HL-60 (cell line): ENCODE measurements around the gene MCUB.

Experiments
- DNase-seq, 2 experiments: peaks; one replicate each; pipeline ENCODE4 v3.0.0-alpha.2; 2010 to 2020; ENCODE audit warnings: low read depth in 1 of 2, low spot score in 1 of 2
- H3K27ac ChIP-seq: fragments of 250-450 bp; sonication (Bioruptor Pico); replicated peaks from 2 replicates; pipeline ENCODE4 v1.5.1; 2020; ENCODE audit warnings: mild to moderate bottlenecking, moderate library complexity
- H3K27me3 ChIP-seq: fragments of 250-450 bp; sonication (Bioruptor Pico); 2 replicates; pipeline ENCODE4 v1.5.1; 2021; ENCODE audit warnings: mild to moderate bottlenecking, moderate library complexity; ENCODE audit not compliant: insufficient read depth, poor library complexity, severe bottlenecking
- H3K4me3 ChIP-seq: replicated peaks from 2 replicates; pipeline ENCODE4 v1.5.1; 2011; ENCODE audit warnings: mild to moderate bottlenecking, control low read depth, low read length; ENCODE audit not compliant: insufficient read depth
- CTCF ChIP-seq: IDR thresholded peaks from one replicate; pipeline ENCODE4 v1.5.1; 2011; ENCODE audit warnings: low read length, control low read depth, inconsistent platforms; ENCODE audit not compliant: insufficient read depth
- GABPA ChIP-seq: IDR thresholded peaks from 2 replicates; pipeline ENCODE4 v1.6.1; 2012; ENCODE audit warnings: low read depth
- POLR2AphosphoS5 ChIP-seq: IDR thresholded peaks from 2 replicates; pipeline ENCODE4 v1.6.1; 2012; ENCODE audit warnings: low read depth
- REST ChIP-seq: IDR thresholded peaks from 2 replicates; pipeline ENCODE4 v1.6.1; 2012; ENCODE audit warnings: low read depth; ENCODE audit not compliant: insufficient replicate concordance
- SPI1 ChIP-seq: IDR thresholded peaks from 2 replicates; pipeline ENCODE4 v1.6.1; 2012; ENCODE audit warnings: low read depth, mild to moderate bottlenecking, borderline replicate concordance

The MCUB gene

GRCh38 chr4:109614015-109614414 lies 54.0 kb downstream of the MCUB start:
- no peak for TF ChIP-seq CTCF
- no peak for TF ChIP-seq POLR2AphosphoS5
- TF ChIP-seq REST, result no peak
- no peak for TF ChIP-seq SPI1
- no peak for TF ChIP-seq GABPA

GRCh38 chr4:109614466-109614865 lies 54.4 kb downstream of the MCUB start:
- Histone ChIP-seq H3K27ac (no peak overlapping the region), H3K4me3 (no peak overlapping the region), H3K27me3 (peaks cover 3% of the 10 kb centered on the region)

More at GRCh38 chr4:109614015-109614414, 54.0 kb downstream of the MCUB start:
- H3K27ac ChIP-seq, result no peak overlapping the region
- H3K4me3 ChIP-seq, result no peak overlapping the region
- peaks cover 3% of the 10 kb centered on the region for H3K27me3 ChIP-seq
- DNase-seq, result no peak

GRCh38 chr4:109615742-109616141 lies 55.7 kb downstream of the MCUB start:
- DNase-seq, result no peak
- no peak for TF ChIP-seq CTCF
- no peak for TF ChIP-seq SPI1
- no peak for TF ChIP-seq REST
- TF ChIP-seq POLR2AphosphoS5, result no peak
- TF ChIP-seq GABPA, result no peak
- no peak overlapping the region for H3K4me3 ChIP-seq

More at GRCh38 chr4:109614466-109614865, 54.4 kb downstream of the MCUB start:
- DNase-seq, result no peak
- TF ChIP-seq GABPA (no peak), SPI1 (no peak), POLR2AphosphoS5 (no peak), CTCF (no peak), REST (no peak)

More at GRCh38 chr4:109615742-109616141, 55.7 kb downstream of the MCUB start:
- H3K27me3 ChIP-seq, result peaks cover 3% of the 10 kb centered on the region
- H3K27ac ChIP-seq, result no peak overlapping the region
